H1 (cell line): ENCODE data around the gene SERPINB1. TPM values are rescaled to one million over a fixed set of nuclear protein-coding genes. Genes with fewer than 3 reads are reported as not detected.

ENCODE experiments used
- CTCF ChIA-PET: fragments of 300-600 bp; sonication (Branson Sonifier 250); formaldehyde crosslinking; loops from one replicate; lab custom pipeline; 2021; ENCODE audit not compliant: partially characterized antibody; lab: Charles Lee
- POLR2A ChIA-PET: fragments of 300-600 bp; sonication (Branson Sonifier 250); formaldehyde crosslinking; loops from one replicate; lab custom pipeline; 2021; ENCODE audit warnings: inconsistent platforms; ENCODE audit not compliant: partially characterized antibody; lab: Charles Lee
- DNase-seq, 2 experiments: peaks; one replicate each; pipeline versions ENCODE4 v3.0.0 to v3.0.0-alpha.2; 2010 to 2022; ENCODE audit warnings: low spot score in 2 of 2, low read depth in 1 of 2, mixed read lengths in 1 of 2
- FAIRE-seq: peaks from 2 replicates; lab custom pipeline; 2011; peaks lifted over from hg19 to GRCh38; lab: Jason Lieb, UNC
- H2AFZ ChIP-seq: 2 replicates; pipeline ENCODE4 v1.8.1; 2012; ENCODE audit warnings: low read length, inconsistent platforms
- H2AK5ac ChIP-seq: 2 replicates; pipeline ENCODE4 v1.6.1; 2013; ENCODE audit warnings: low read depth, low read length
- H2BK120ac ChIP-seq: replicated peaks from 2 replicates; pipeline ENCODE3; 2013; ENCODE audit warnings: low read depth, low read length, inconsistent platforms
- H2BK12ac ChIP-seq: 2 replicates; pipeline ENCODE4 v1.6.1; 2013; ENCODE audit warnings: low read depth, low read length
- H2BK15ac ChIP-seq: 2 replicates; pipeline ENCODE4 v1.6.1; 2013; ENCODE audit warnings: low read length
- H2BK20ac ChIP-seq: 2 replicates; pipeline ENCODE4 v1.6.1; 2013; ENCODE audit warnings: low read length
- H2BK5ac ChIP-seq: 2 replicates; pipeline ENCODE4 v1.6.1; 2013; ENCODE audit warnings: low read depth, low read length
- H3K14ac ChIP-seq: 2 replicates; pipeline ENCODE4 v1.6.1; 2013; ENCODE audit warnings: inconsistent platforms; ENCODE audit not compliant: insufficient read length
- H3K18ac ChIP-seq: 2 replicates; pipeline ENCODE4 v1.6.1; 2013; ENCODE audit warnings: low read length; ENCODE audit errors: extremely low read depth
- H3K23ac ChIP-seq: 2 replicates; pipeline ENCODE4 v1.6.1; 2013; ENCODE audit warnings: inconsistent platforms; ENCODE audit not compliant: insufficient read length
- H3K23me2 ChIP-seq: 2 replicates; pipeline ENCODE4 v1.6.1; 2013; ENCODE audit warnings: low read depth, low read length
- H3K27ac ChIP-seq: 2 replicates; pipeline ENCODE4 v1.6.1; 2011; ENCODE audit warnings: low read depth, low read length, inconsistent platforms
- H3K27me3 ChIP-seq, 4 experiments: replicated peaks in 1 of 4; 1 replicate in 1 of 4; 2 replicates in 3 of 4; pipeline versions ENCODE4 v1.6.1 to v1.8.1; 2011 to 2013; ENCODE audit warnings: low read length in 3 of 4, mild to moderate bottlenecking in 3 of 4, inconsistent platforms in 2 of 4, mixed read lengths in 2 of 4, moderate library complexity in 1 of 4; ENCODE audit not compliant: control insufficient read depth in 3 of 4, insufficient read depth in 3 of 4; ENCODE audit errors: extremely low read depth in 1 of 4
- H3K36me3 ChIP-seq, 4 experiments: 2 replicates each; pipeline versions ENCODE4 v1.6.1 to v1.8.1; 2011 to 2013; ENCODE audit warnings: mild to moderate bottlenecking in 4 of 4, low read length in 3 of 4, moderate library complexity in 2 of 4, control low read depth in 1 of 4, inconsistent platforms in 1 of 4; ENCODE audit not compliant: insufficient read depth in 4 of 4, control insufficient read depth in 2 of 4
- H3K4ac ChIP-seq: replicated peaks from 2 replicates; pipeline ENCODE3; 2013; ENCODE audit warnings: low read length, low read depth, mixed read lengths, inconsistent platforms; ENCODE audit not compliant: insufficient read length
- H3K4me1 ChIP-seq, 4 experiments: replicated peaks in 1 of 4; 1 replicate in 1 of 4; 2 replicates in 3 of 4; pipeline versions ENCODE4 v1.6.1 to v1.8.1; 2011 to 2013; ENCODE audit warnings: low read length in 3 of 4, inconsistent platforms in 2 of 4, mixed read lengths in 1 of 4; ENCODE audit not compliant: insufficient read depth in 4 of 4, control insufficient read depth in 3 of 4
- H3K4me2 ChIP-seq, 2 experiments: 2 replicates each; pipeline versions ENCODE4 v1.6.1 to v1.8.1; 2011 to 2013; ENCODE audit warnings: low read depth in 2 of 2, low read length in 2 of 2, control low read depth in 1 of 2, inconsistent platforms in 1 of 2, mild to moderate bottlenecking in 1 of 2; ENCODE audit not compliant: insufficient read depth in 1 of 2
- H3K4me3 ChIP-seq, 4 experiments: fragments of 200-600, 300-600 bp in 1 of 4; sonication (generic), shearing (Covaris generic), sonication (Bioruptor Twin) in 1 of 4; 2 replicates each; pipeline versions ENCODE4 v1.5.1 to v1.8.1; 2011 to 2016; ENCODE audit warnings: low read length in 4 of 4, low read depth in 3 of 4, control low read depth in 2 of 4, inconsistent platforms in 2 of 4, mild to moderate bottlenecking in 2 of 4, mixed read lengths in 1 of 4, moderate library complexity in 1 of 4; ENCODE audit not compliant: insufficient read depth in 2 of 4; ENCODE audit errors: extremely low read depth in 1 of 4
- H3K56ac ChIP-seq: replicated peaks from 2 replicates; pipeline ENCODE3; 2013; ENCODE audit warnings: low read depth, mild to moderate bottlenecking, mixed read lengths, low read length, inconsistent platforms; ENCODE audit not compliant: insufficient read length
- H3K79me1 ChIP-seq: 2 replicates; pipeline ENCODE4 v1.6.1; 2013; ENCODE audit warnings: low read depth, low read length, control low read depth
- H3K79me2 ChIP-seq, 2 experiments: 2 replicates each; pipeline versions ENCODE4 v1.6.1 to v1.8.1; 2012 to 2013; ENCODE audit warnings: low read length in 2 of 2, mild to moderate bottlenecking in 2 of 2, inconsistent platforms in 1 of 2; ENCODE audit not compliant: insufficient read depth in 2 of 2, control insufficient read depth in 1 of 2
- H3K9ac ChIP-seq, 4 experiments: replicated peaks in 1 of 4; 1 replicate in 1 of 4; 2 replicates in 3 of 4; pipeline versions ENCODE4 v1.6.1 to v1.8.1; 2011 to 2013; ENCODE audit warnings: low read depth in 3 of 4, low read length in 3 of 4, control low read depth in 2 of 4, mild to moderate bottlenecking in 2 of 4, moderate library complexity in 2 of 4, inconsistent platforms in 1 of 4; ENCODE audit errors: extremely low read depth in 1 of 4
- H3K9me3 ChIP-seq, 2 experiments: 2 replicates each; pipeline versions ENCODE4 v1.6.1 to v1.8.1; 2012 to 2013; ENCODE audit warnings: mild to moderate bottlenecking in 2 of 2, moderate library complexity in 2 of 2, control low read depth in 1 of 2, inconsistent platforms in 1 of 2, low read depth in 1 of 2, low read length in 1 of 2, mixed read lengths in 1 of 2; ENCODE audit not compliant: insufficient read depth in 2 of 2
- H4K20me1 ChIP-seq, 2 experiments: replicated peaks in 1 of 2; 2 replicates each; pipeline versions ENCODE3 to v1.8.1; 2011 to 2013; ENCODE audit warnings: inconsistent platforms in 2 of 2, low read length in 2 of 2, mild to moderate bottlenecking in 1 of 2; ENCODE audit not compliant: insufficient read depth in 2 of 2, control insufficient read depth in 1 of 2
- H4K5ac ChIP-seq: 2 replicates; pipeline ENCODE4 v1.6.1; 2013; ENCODE audit warnings: low read length, low read depth, mixed read lengths, inconsistent platforms; ENCODE audit not compliant: insufficient read length
- H4K8ac ChIP-seq: 2 replicates; pipeline ENCODE4 v1.8.0; 2013; ENCODE audit warnings: mild to moderate bottlenecking, moderate library complexity, low read length, inconsistent platforms; ENCODE audit not compliant: insufficient read depth; ENCODE audit errors: extremely low read depth
- H4K91ac ChIP-seq: replicated peaks from 2 replicates; pipeline ENCODE3; 2013; ENCODE audit warnings: low read length, mixed read lengths, inconsistent platforms; ENCODE audit not compliant: insufficient read length
- ATF3 ChIP-seq: IDR thresholded peaks from 2 replicates; pipeline ENCODE4 v1.6.1; 2011; ENCODE audit warnings: low read depth, mild to moderate bottlenecking, low read length; ENCODE audit not compliant: insufficient read depth
- CTBP2 ChIP-seq: IDR thresholded peaks from 2 replicates; pipeline ENCODE4 v1.7.0; 2011; ENCODE audit warnings: borderline replicate concordance, mild to moderate bottlenecking, moderate library complexity, mixed read lengths, low read length; ENCODE audit not compliant: insufficient read depth, insufficient read length
- HDAC6 ChIP-seq: IDR thresholded peaks from one replicate; pipeline ENCODE4 v1.7.1; 2012; ENCODE audit warnings: low read depth, mild to moderate bottlenecking, inconsistent platforms, low read length, moderate library complexity
- MAX ChIP-seq: IDR thresholded peaks from 2 replicates; pipeline ENCODE4 v1.6.1; 2012; ENCODE audit warnings: inconsistent platforms
- NRF1 ChIP-seq: IDR thresholded peaks from 2 replicates; pipeline ENCODE4 v1.6.1; 2011; ENCODE audit warnings: mild to moderate bottlenecking, low read depth, low read length, improper control_type of control experiment
- POLR2A ChIP-seq, 2 experiments: IDR thresholded peaks; 1 replicate in 1 of 2; 2 replicates in 1 of 2; pipeline ENCODE4 v1.6.1; 2011; ENCODE audit warnings: low read depth in 2 of 2, low read length in 2 of 2, mild to moderate bottlenecking in 2 of 2; ENCODE audit errors: control extremely low read depth in 1 of 2
- POLR2AphosphoS5 ChIP-seq: IDR thresholded peaks from 2 replicates; pipeline ENCODE4 v1.6.1; 2011; ENCODE audit warnings: low read depth, low read length
- RXRA ChIP-seq: IDR thresholded peaks from 2 replicates; pipeline ENCODE4 v1.6.1; 2011; ENCODE audit warnings: low read depth, mild to moderate bottlenecking, low read length, moderate library complexity; ENCODE audit not compliant: insufficient read depth
- SAP30 ChIP-seq: fragments of 300-600 bp; sonication (generic); IDR thresholded peaks from 2 replicates; pipeline ENCODE4 v1.7.1; 2012; ENCODE audit warnings: low read length, moderate library complexity, mild to moderate bottlenecking, inconsistent platforms; ENCODE audit not compliant: insufficient read depth, insufficient replicate concordance
- SP1 ChIP-seq: IDR thresholded peaks from 2 replicates; pipeline ENCODE4 v1.6.1; 2011; ENCODE audit warnings: low read depth, low read length
- SUZ12 ChIP-seq: fragments of 200-600 bp; sonication (generic); IDR thresholded peaks from 2 replicates; pipeline ENCODE4 v1.6.1; 2012; ENCODE audit warnings: mild to moderate bottlenecking, inconsistent platforms, low read length, moderate library complexity, mixed read lengths
- TAF1 ChIP-seq: IDR thresholded peaks from 2 replicates; pipeline ENCODE4 v1.6.1; 2011; ENCODE audit warnings: mild to moderate bottlenecking, low read depth, low read length
- YY1 ChIP-seq: IDR thresholded peaks from 2 replicates; pipeline ENCODE4 v1.6.1; 2011; ENCODE audit warnings: low read depth, mild to moderate bottlenecking, low read length
- WGBS, 2 experiments: shearing (Covaris generic) in 1 of 2; methylation state at CpG; one replicate each; pipeline versions ENCODE4 v1.1.6 to v1.1.7; 2013 to 2015; ENCODE audit warnings: low lambda C conversion rate in 2 of 2, mixed read lengths in 2 of 2, inconsistent platforms in 1 of 2, low coverage in 1 of 2, missing lambda C conversion rate in 1 of 2; ENCODE audit not compliant: insufficient replicate concordance in 2 of 2, insufficient coverage in 1 of 2, insufficient read length in 1 of 2; ENCODE audit errors: extremely low coverage in 1 of 2, missing lambda C conversion rate in 1 of 2; 5-methylcytosine and 5-hydroxymethylcytosine counted together
- polyA plus RNA-seq, 7 experiments: library from polyadenylated mRNA; depleted of rRNA in 3 of 7; stranded (reverse) in 5 of 7; unstranded in 2 of 7; fragments of >200 nt in 5 of 7; fragments of 200-250 nt in 2 of 7; gene quantifications; 1 replicate in 5 of 7; 2 replicates in 1 of 7; 4 replicates in 1 of 7; pipeline versions ENCODE4 v1.2.1 to v1.2.3, GENCODE V29; 2011 to 2013; ENCODE audit warnings: missing spikeins in 2 of 7, mixed read lengths in 2 of 7
- total RNA-seq: library from RNA; stranded (reverse); fragmentation: NEBNext Ultra II Directional; extraction: Animal tissue kit (Norgen Biotek cat#: 25700); gene quantifications from 2 replicates; pipeline ENCODE4 v1.2.1, GENCODE V29; 2021

SERPINB1 gene
- total and polyA plus RNA-seq, 2 of the 8 experiments (the other 6 are each of a cell fraction or from before 2014, with no cell fraction given): 8.1 to 17.3 TPM

GRCh38 chr6:2802521-2803060 lies 39.1 kb downstream of the SERPINB1 start:
- Histone ChIP-seq H3K56ac (no peak overlapping the region), H3K36me3 (no peaks in the 10 kb centered on the region), H3K18ac (no peak overlapping the region), H3K4me2 (no peak overlapping the region), H3K23me2 (no peaks in the 10 kb centered on the region; the same call in 1 of the 2 replicates), H3K27ac (no peak overlapping the region), H4K20me1 (no peaks in the 10 kb centered on the region), H4K5ac (no peak overlapping the region), H3K14ac (no peak overlapping the region), H4K8ac (no peak overlapping the region), H3K23ac (no peak overlapping the region), H2BK20ac (no peak overlapping the region), H2BK5ac (0 out of 2 replicates have a peak overlapping the region, but pooled peaks have one; percentile 44), H2BK12ac (no peak overlapping the region), H3K4me3 (no peak overlapping the region), H3K4me1 (peaks cover 0 to 6% (median 3%) of the 10 kb centered on the region in 4 experiments; a peak in 2 of 7 replicates), H2BK120ac (no peak overlapping the region), H3K27me3 (no peaks in the 10 kb centered on the region), H2BK15ac (peak overlapping the region; percentile 53; the same call in 1 of the 2 replicates), H2AK5ac (no peak overlapping the region), H3K79me2 (no peaks in the 10 kb centered on the region), H3K79me1 (0 out of 2 replicates have a peak, but pooled peaks cover 2% of the 10 kb centered on the region), H2AFZ (no peak overlapping the region), H3K9me3 (no peaks in the 10 kb centered on the region), H3K4ac (no peak overlapping the region), H4K91ac (no peak overlapping the region), H3K9ac (no peak overlapping the region)
- DNase-seq: no peak
- ChIA-PET CTCF (interaction anchor here (0.5 to 1.5 kb wide), 3 partner anchors 11 to 324 kb away, joined by 3 read pairs; no protein-coding TSS in a partner anchor), POLR2A (no interaction called here)
- WGBS, 2 experiments: 95% methylated on average over 8 of the region's 8 CpGs; no CpG with 5 or more reads in 1 of the 2 experiments
- no peak for FAIRE-seq
- TF ChIP-seq TAF1 (no peak), CTBP2 (no peak), RXRA (no peak), SUZ12 (no peak), NRF1 (no peak), YY1 (no peak), ATF3 (no peak), POLR2AphosphoS5 (no peak), SP1 (no peak), SAP30 (no peak), MAX (no peak), POLR2A (IDR thresholded peaks at IDR 0.05; ENCODE audit: control extremely low read depth in 1 of 2, low read depth in 2 of 2, low read length in 2 of 2) (no peak), HDAC6 (no peak)
